ENCODE measurements around the gene KDM4D.

DNA sequence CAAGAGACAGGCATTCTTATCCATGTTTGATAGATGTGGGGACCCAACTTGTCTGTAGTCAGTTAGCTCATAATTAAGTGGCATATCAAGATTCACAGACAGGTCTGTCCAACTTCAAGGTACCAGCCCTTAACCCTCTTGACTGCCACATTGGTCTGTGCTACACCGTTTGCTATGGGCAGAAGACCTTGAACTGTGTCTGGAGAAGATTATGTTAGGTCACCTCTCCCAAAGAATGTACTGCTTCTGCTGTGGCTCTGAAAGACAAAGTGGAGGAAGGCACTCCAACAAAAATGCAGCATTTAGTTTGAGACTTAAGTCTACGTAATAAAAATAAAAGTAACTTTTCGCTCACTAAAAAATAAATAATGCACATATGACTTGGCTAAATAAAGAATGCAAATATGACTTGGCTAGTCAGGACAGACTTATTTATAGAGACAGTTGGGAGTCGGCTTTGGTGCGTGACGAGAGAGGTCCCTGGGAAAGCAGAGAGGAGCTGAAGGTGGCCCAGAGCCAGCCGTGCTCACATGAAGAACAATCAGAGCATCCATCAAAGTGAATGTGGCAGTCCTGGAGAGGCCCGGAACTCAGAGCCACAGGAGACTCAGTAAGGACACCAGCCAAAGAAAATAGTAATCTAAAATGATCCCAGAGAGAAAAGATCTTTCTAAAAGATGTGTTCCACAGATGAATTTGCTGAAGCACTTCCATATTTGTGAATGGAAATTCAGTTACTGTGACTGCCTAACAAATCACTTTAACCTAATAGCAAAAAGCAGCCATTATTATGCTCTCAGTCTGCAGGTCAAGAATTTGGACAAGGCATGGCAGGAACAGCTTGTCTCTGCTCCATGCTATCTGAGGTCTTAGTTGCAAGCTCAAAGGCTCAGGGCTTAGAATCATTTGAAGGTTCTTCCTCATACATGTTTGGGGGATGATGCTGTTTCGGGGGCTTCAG lies 35.1 kb upstream of the KDM4D start:
- TF ChIP-seq MAX (IDR thresholded peaks at IDR 0.05; ENCODE audit: low read depth) (no peak), SIN3A (IDR thresholded peaks at IDR 0.05; ENCODE audit: borderline replicate concordance, low read depth, low read length) (no peak), SMC3 (IDR thresholded peaks at IDR 0.05; ENCODE audit: low read depth, low read length) (no peak), NFIC (IDR thresholded peaks at IDR 0.05; ENCODE audit: borderline replicate concordance) (peak; percentile 85)
- TF ChIP-seq, protein P1, sequence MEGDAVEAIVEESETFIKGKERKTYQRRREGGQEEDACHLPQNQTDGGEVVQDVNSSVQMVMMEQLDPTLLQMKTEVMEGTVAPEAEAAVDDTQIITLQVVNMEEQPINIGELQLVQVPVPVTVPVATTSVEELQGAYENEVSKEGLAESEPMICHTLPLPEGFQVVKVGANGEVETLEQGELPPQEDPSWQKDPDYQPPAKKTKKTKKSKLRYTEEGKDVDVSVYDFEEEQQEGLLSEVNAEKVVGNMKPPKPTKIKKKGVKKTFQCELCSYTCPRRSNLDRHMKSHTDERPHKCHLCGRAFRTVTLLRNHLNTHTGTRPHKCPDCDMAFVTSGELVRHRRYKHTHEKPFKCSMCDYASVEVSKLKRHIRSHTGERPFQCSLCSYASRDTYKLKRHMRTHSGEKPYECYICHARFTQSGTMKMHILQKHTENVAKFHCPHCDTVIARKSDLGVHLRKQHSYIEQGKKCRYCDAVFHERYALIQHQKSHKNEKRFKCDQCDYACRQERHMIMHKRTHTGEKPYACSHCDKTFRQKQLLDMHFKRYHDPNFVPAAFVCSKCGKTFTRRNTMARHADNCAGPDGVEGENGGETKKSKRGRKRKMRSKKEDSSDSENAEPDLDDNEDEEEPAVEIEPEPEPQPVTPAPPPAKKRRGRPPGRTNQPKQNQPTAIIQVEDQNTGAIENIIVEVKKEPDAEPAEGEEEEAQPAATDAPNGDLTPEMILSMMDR (IDR thresholded peaks at IDR 0.05): no peak
- TF ChIP-seq, protein P2, sequence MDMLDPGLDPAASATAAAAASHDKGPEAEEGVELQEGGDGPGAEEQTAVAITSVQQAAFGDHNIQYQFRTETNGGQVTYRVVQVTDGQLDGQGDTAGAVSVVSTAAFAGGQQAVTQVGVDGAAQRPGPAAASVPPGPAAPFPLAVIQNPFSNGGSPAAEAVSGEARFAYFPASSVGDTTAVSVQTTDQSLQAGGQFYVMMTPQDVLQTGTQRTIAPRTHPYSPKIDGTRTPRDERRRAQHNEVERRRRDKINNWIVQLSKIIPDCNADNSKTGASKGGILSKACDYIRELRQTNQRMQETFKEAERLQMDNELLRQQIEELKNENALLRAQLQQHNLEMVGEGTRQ (IDR thresholded peaks at IDR 0.05; ENCODE audit: borderline replicate concordance, low read depth, low read length): no peak
- TF ChIP-seq, protein P3, sequence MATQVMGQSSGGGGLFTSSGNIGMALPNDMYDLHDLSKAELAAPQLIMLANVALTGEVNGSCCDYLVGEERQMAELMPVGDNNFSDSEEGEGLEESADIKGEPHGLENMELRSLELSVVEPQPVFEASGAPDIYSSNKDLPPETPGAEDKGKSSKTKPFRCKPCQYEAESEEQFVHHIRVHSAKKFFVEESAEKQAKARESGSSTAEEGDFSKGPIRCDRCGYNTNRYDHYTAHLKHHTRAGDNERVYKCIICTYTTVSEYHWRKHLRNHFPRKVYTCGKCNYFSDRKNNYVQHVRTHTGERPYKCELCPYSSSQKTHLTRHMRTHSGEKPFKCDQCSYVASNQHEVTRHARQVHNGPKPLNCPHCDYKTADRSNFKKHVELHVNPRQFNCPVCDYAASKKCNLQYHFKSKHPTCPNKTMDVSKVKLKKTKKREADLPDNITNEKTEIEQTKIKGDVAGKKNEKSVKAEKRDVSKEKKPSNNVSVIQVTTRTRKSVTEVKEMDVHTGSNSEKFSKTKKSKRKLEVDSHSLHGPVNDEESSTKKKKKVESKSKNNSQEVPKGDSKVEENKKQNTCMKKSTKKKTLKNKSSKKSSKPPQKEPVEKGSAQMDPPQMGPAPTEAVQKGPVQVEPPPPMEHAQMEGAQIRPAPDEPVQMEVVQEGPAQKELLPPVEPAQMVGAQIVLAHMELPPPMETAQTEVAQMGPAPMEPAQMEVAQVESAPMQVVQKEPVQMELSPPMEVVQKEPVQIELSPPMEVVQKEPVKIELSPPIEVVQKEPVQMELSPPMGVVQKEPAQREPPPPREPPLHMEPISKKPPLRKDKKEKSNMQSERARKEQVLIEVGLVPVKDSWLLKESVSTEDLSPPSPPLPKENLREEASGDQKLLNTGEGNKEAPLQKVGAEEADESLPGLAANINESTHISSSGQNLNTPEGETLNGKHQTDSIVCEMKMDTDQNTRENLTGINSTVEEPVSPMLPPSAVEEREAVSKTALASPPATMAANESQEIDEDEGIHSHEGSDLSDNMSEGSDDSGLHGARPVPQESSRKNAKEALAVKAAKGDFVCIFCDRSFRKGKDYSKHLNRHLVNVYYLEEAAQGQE (IDR thresholded peaks at IDR 0.05; ENCODE audit: low read depth, low read length): no peak
- TF ChIP-seq, protein P4, sequence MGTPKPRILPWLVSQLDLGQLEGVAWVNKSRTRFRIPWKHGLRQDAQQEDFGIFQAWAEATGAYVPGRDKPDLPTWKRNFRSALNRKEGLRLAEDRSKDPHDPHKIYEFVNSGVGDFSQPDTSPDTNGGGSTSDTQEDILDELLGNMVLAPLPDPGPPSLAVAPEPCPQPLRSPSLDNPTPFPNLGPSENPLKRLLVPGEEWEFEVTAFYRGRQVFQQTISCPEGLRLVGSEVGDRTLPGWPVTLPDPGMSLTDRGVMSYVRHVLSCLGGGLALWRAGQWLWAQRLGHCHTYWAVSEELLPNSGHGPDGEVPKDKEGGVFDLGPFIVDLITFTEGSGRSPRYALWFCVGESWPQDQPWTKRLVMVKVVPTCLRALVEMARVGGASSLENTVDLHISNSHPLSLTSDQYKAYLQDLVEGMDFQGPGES (IDR thresholded peaks at IDR 0.05; ENCODE audit: low read depth, low read length): no peak

All from SK-N-SH (cell line).